GM18520 (cell line): ENCODE measurements around the gene KRTAP10-4.
"Not testable (repeated sequence)": the region's sequence is repeated elsewhere in the genome, so short reads cannot be mapped to it uniquely, and the experiment has no call there.

Experiments
- ATAC-seq: cut with Tn5 transposase; IDR thresholded peaks from one replicate; pipeline ENCODE4 v1.9.1; 2021; ENCODE audit not compliant: unreplicated experiment

Gene KRTAP10-4

DNA sequence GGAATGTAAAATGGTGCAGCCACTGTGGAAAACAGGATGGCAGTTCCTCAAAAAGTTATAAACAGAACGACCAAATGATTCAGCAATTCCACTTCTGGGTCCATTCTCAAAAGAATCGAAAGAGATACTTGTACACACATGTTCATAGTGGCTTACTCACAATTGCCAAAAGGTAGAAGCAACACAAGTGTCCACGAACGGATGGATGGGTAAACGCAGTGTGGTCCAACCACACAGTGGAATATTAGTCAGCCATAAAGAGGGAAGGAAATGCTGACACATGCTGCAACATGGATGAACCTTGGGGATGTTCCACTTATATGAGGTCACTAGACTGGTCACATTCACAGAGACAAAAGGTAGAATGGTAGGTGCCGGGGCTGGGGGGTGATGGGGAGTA is 38.8 kb upstream of the KRTAP10-4 start:
- no peak for ATAC-seq

DNA sequence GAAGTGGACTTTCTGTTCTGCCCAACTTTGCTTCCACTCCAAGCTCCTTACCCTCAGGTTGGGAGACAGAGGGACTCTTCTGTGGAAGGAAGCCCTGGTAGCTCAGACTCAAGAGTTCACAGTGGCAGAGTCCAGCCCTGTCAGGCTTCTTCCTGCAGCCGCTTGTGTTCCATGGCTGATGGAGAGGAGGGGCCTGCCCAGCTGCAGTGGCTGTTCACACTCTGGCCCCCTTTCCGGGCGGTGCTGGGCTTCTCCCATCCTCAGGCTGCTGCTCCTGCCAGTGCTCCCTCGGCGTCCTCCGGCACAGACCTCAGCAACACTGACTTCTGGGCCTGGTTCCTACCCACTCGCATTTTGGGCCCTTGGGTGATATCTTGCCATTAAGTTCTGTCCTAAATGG is 37.6 kb upstream of the KRTAP10-4 start:
- ATAC-seq = no peak

DNA sequence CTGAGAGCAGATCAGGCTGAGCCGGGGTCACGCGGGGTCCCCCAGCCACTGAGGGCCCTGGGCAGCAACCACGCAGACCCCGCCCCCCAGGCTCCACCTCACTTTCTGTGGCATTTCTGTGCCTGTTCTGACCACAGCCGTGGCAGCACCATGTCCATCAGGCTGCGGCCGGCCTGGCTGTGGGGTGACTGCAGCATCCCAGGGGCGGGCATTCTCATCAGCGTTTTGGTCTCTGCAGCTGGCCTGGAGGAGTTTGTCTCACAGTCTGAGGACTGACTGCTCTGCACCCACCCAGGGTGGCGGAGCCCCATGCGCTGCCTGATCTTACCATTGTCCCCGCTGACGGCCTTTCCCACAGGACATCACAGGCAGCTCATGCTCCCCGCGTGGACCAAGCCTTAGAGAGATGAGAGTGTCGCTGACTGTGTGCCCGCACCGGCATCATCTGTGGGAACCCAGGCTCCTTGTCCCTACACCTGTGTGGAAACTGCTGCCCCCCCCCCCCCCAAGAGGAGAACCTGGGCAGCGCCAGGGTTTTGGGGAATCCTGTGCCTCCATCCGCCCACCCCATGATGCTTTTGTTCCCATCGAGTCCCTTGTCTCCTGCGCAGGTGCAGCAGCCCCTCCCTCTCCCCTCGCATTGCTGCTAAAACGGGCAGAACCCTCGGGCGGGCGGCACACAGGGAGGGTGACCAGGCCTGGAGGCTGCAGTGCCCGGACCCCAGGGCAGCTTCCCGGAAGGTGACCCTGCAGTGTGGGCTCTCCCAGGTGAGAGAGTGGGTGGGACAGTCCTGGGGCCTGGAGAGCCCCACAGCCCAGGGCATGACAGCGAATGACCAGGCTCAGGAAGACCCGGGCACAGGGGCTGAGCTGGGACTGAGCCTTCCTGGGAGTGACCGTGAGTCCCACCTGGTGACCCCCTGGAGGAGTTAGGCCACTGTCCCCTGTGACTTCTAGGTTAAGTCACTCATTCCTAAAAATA is 35.3 kb upstream of the KRTAP10-4 start:
- no peak for ATAC-seq

DNA sequence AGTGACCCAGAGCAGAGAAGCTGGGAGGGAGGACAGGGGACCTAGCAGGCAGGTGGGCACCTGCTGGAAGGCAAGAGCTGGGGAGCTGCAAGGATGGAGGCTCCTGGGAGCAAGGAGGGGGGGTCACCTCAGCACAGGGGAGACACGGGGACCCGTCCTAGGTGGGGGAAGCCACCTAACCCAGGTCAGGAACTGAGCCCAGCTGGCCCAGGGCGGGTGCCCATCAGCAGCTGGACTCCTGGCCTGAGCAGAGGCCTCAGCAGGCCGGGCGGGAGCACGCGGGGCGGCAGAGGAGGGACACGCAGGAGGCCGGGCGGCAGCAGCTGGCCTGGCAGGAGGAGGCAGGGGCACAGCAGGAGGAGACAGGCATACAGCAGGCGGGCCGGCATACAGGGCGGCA is 34.5 kb upstream of the KRTAP10-4 start:
- no peak for ATAC-seq

GRCh38 chr21:44539991-44540666 is 33.4 kb upstream of the KRTAP10-4 start, which contains the start of gene KRTAP10-1:
Gene KRTAP10-1, minus strand, starts transcription at chr21:44540195. Its CDS starts 45 bp downstream, at chr21:44540150.
- no peak for ATAC-seq

DNA sequence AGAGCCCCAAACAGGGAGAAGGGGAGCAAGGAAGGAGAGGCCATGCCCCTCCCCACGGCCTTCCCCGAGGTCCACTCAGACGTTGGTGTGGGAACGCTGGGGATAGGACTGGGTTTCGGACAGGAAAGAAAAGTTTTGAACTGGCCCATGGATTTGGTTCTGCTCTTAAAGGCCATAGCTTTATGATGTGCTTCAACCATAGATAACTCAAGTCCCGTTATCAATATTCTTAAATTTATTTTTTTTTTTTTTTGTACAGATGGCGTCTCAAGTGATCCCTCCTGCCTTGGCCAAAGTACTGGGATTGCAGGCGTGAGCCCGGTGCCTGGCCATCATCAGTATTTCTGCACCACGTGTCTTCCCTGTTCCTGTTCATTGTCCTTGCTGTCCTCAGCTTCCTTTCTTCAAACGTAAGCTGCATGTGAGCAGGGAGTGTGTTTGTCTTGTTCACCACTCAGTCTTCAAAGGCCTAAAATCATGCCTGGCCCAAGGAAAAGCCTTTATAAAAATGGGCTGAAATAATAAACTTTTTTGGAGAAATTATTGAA is 32.7 kb upstream of the KRTAP10-4 start:
- no peak for ATAC-seq

GRCh38 chr21:44542716-44543115 is 30.8 kb upstream of the KRTAP10-4 start:
- ATAC-seq = no peak

- no peak for ATAC-seq
Measured at GRCh38 chr21:44544566-44544965, 29.0 kb upstream of the KRTAP10-4 start.

DNA sequence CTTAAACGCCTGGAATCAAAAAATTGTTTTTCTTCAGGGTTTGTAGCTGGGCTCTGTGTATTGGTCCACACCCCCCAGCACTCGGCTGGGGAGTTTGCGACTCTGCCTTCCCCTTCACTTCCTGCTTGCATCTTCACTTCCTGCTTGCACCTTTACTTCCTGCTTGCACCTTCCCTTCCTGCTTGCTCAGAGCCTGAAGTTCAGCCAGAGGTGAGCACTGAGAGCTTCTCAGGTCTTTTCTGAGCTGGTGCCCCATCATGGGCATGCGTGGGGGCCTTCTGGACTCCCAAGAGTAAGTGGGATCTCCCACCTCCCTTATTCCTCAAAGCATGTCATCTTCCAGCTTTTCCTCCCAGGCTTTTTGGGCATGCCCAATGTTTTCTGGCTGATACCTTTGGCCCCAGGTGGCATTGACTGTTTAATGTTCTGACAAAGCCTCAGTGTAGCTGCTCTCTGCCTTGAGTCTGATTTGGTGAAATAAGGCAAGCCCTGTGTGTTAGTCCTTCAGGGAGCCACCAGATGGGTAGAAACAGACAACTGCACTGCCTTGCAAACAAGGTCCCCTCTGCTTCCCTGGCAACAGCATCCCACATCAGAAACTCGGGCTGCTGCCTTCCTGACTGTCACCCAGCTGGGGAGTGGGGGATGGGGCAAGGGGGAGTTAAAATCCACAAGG is 25.7 kb upstream of the KRTAP10-4 start:
- no peak for ATAC-seq

DNA sequence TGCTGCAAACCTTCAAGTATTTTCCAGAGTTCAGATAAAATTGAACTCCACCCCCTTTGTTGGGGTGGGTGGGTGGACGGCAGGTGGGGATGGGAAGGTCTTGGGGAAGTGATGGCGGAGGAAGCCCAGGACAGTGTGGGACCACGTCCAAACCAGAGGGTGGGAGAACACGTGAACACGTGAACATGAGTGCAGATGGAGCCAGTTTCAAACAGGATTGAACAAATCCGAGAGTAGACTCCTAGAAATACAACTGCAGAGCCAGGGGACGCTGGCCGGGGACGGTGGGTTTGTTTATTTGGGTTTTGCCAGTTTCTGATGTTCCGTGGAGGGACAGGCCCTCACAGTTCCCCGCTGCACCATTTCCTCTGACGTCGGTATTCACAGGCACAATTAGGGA is 25.1 kb upstream of the KRTAP10-4 start:
- ATAC-seq = no peak

GRCh38 chr21:44548922-44549321 is 24.6 kb upstream of the KRTAP10-4 start:
- no peak for ATAC-seq

DNA sequence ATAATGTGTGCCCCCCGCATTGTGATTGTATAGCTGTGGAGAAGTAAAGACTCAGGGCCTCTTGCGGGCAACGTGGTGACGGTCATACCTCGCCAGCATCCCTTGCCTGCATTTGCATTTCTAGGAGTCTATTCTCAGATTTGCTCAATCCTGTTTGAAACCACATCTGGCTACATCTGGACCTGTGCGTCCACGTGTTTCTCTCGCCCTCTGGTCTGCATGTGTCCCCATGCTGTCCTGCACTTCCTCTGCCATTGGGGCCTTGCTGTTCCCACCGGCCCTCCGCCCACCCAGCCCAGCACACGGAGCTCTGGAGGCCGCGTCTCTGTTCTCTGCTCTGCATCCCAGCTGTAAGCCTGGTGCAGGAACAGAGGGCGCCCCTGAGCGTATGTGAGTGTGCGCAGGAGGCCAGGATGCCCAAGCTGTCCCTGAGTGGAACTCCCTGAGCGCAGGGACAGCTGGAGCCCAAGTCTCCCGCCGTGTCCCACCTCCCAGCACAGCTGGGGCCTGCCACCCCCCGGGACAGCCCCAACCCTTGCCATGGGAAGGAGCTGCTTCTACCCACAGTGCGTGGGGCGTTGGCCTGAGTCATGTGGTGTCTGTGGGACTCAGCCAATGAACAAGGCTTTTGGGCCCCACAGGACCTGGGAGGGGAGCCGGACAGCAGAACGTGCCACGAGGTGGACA is 23.9 kb upstream of the KRTAP10-4 start:
- no peak for ATAC-seq

DNA sequence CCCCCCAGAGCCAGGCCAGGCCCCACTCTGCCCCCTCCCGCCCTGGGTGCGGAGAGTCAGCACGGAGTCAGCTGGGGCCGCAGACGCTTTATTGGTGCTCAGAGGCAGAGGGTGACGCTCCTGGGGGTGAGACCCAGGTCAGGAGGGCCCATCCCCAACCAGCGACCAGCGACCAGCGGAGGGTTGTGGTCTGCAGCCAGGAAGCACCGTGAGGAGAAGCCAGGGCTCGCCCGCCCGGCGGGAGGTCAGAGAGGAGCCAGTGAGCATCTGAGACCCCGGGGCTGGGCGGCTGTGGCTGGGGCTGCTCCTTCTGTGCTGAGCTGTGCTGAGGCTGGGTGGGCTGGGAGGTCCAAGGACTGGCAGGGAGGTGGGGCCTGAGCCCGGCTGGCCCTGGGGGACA is 23.2 kb upstream of the KRTAP10-4 start:
- not testable (repeated sequence) for ATAC-seq

DNA sequence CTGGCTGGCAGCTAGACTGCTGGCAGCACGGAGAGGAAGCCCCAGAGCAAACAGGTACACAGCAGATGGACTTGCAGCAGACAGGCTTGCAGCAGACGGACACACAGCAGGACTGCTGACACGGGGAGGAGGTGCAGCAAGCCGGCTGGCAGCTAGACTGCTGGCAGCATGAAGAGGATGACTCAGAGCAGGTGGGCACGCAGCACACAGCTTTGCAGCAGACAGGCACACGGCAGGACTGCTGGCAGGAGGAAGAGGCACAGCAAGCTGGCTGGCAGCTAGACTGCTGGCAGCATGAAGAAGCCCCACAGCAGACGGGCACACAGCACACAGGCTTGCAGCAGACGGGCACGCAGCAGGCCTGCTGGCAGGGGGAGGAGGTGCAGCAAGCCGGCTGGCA is 22.7 kb upstream of the KRTAP10-4 start:
- no peak for ATAC-seq

DNA sequence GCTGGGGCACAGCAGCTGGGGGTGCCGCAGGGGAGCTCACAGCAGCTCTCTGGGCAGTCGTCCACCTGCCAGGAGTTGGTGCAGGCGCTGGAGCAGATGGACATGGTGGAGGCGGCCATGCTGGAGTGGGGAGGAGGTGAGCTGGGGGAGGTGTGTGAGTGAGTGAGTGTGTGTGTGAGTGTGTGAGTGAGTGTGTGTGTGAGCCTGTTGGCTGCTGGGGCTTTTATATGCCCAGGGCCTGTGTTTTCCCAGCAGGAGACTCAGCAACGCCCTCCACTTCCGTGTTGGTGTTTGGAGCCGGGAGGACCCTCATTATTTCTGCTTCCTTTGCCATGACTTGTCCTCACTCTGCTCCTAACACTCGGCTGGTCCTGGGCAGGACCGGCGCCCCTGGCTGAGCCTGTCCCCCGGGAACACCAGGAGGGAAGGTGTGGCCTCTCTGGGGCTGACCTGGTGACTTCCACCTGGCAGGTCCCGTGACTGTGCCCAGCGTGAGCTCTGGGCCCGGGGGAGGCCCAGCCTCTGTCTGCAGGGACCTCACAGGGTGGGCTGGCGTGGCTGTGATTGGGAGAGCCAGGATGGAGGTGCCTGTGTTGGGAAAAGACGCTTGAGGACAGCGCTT is 22.1 kb upstream of the KRTAP10-4 start, which contains the start of gene KRTAP10-2:
Gene KRTAP10-2 (minus strand): TSS at position 166 of the 622 bp plus-strand sequence. CDS start 47 bp downstream, at position 119.
- ATAC-seq = no peak

GRCh38 chr21:44552136-44552535 is 21.4 kb upstream of the KRTAP10-4 start:
- ATAC-seq = no peak

DNA sequence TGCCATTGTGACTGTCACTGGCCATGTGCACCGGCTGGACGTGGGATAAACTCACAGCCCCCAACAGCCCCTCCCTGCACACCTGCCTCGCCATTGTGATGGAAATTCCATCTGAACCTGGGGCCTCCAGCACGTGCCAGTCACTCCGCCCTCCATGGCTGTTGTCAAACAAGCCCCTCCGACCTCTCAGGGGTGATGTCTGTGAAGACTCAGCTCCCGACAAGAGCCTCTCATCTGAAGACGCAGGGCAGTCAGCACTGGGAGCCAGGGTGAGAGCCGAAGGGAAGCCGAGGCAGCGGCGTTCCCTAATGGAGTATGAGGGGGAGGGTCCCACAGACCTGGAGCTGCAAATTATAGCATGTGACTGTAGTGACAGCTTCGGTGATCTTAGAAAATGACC is 20.8 kb upstream of the KRTAP10-4 start:
- no peak for ATAC-seq

DNA sequence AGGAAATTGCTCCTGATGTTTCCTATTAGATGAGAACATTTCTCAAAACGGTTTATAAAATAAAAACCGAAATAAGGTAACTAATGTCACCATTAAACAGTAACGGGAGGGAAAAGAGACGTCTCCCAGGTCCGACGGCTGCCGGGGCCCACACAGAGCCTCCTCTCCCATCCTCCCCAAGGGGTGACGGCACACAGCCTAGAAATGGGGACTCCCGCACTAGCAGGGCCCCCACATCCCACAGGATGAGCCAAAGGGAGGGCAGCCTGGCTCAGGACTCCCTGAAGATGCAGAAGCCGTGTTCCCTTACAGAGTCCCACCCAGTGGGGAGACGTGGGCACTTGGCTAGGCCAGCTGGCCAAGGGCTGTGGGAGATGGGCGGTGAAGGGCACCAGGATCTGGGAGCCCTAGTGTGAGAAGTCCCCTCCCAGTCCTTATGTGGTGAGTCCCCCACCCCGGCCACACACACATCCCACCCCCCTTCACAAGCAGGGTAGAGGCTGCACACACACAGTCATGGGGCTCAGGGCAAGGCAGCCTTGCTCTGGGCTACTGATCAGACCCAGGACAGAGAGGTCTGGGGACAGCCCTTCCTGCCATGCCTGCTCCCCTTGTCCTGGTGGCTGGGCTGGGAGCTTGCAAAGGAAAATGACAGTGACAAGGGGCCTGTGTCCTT is 18.2 kb upstream of the KRTAP10-4 start:
- ATAC-seq = no peak

DNA sequence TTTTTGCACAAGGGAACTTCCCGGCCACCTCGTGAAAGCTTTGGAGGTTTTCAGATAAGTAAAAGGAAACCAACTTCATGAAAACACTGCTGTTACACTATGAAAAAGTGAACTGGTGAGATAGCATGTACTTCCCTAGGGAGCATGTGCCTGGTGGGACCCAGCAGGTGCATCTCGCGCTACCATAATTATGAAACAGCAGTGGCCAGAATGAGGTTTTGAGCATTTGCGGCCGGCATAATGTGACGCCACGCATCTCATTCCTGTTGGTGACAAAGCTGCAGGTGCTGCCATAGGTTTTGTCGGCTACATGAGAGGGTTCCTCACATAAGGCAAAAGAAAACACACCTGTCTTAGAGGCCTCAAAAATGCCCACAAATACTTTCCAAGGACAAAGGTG is 16.6 kb upstream of the KRTAP10-4 start:
- no peak for ATAC-seq
